Suppressor macrophage (primary cell): ENCODE results near the gene ZDHHC18.

Experiments used
- DNase-seq, 4 experiments: peaks; one replicate each; pipeline ENCODE4 v3.0.0-alpha.2; 2020 to 2022

Gene ZDHHC18

DNA sequence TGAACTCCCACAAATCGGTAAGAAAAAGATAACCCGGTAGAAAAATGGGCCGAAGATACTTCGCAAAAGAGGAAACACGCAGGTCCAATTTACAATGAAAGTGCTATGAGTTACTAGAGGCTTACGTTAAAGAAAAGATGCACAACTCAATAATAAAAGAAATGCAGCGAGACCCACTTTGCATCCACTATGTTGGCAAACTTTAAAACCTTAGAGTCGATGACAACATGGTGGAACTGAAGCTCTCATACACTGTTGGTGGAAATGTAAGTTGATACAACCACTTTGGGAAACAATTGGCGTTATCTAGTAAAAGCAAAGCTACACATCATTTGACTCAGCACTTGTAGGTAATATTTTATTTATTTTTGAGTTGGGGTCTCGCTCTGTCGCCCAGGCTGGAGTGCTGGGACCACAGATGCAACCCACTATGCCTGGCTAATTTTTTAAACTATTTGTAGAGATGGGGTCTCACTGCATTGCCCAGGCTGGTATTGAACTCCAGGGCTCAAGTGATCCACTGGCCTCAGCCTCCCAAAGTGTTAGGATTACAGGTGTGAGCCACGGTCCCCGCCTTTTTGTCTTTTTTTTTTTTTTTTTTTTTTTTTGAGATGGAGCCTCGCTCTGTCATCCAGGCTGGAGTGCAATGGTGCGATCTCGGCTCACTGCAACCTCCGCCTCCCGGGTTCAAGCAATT, 74.5 kb downstream of the ZDHHC18 start:
- no peak for DNase-seq
